ENCODE measurements around the gene COMP.
"Not testable (repeated sequence)": the region's sequence is repeated elsewhere in the genome, so short reads cannot be mapped to it uniquely, and the experiment has no call there.

COMP gene

DNA sequence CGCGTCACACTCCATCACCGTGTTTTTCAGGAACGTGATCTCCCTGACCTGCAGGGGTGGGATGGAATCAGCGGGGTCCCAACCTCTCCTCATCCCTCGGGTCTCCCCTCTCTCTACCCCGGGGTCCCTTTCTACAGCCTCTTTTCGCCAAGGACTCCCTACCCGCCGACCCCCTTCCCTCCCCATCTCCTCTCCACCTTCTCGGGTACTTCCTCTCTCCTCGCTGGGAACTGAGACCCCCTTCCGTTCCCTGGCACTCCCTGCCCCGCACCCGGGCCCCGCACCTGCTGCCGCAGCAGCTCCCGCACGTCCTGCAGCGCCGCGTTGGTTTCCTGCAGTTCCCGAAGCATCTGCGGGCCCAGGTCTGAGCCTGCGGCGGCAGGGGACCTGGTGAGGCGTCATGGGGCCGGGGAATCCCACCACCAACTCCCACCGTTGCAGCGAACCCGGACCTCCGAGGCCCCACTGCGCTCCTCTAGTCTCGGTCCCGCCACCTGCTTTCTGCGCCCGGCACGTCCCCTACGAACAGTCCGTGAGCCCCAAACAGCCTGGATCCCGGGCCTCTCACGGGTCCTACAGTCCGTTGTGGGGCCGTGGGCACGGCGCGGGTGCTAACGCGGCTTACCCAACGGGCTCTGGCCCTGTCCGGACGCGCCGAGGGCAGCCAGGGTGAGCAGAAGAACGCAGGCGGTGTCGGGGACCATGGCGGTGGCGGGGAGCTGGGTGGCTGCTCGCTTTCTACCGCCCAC is at the start of gene COMP:
Gene COMP (minus strand): TSS at position 740 of the 749 bp plus-strand sequence. CDS start 36 bp downstream, at position 704.
- DNase-seq: no peak

- DNase-seq: no peak
Observed at GRCh38 chr19:18840288-18841267, 49.5 kb upstream of the COMP start.

GRCh38 chr19:18839465-18840287 is 48.6 kb upstream of the COMP start:
- DNase-seq: no peak

GRCh38 chr19:18834644-18834984 is 43.5 kb upstream of the COMP start:
- no peak for DNase-seq

DNA sequence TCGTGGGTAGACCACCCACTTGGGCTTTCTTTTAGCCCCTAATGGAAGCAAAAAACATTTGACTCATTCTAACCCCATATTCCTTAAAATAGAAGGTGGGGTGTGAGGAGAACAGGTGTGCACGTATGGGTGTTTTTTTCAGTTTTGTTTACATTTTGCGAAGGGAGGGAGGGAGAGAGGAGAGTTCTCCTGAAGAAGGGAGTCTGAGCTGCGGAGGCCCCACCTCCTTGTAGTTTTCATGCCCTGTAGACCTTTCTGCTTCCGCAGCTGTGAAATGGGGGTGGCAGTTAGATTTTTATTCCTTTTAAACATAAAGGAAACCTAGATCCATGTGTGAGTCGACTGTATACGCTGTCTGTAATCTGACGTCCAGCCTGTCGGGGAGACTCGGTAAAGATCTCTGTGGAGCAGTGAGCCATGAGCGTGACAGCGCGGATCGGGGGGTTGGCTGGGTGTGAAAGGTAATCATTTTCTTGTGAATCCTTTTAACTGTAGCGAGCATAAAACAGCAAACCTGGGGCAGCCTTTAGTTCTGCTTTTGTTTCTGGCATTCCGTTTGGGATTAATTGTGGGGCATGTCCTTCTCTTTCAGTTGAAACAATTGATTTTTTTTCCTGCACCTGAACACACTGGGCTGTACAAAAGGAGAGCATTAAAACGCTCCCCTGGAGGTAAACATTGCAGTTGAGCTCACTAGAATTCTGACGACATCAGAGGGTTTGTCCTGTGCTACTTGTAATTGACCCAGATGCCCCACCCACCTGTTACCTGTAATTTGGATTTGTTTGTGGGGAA is 42.9 kb upstream of the COMP start:
- DNase-seq: no peak

DNA sequence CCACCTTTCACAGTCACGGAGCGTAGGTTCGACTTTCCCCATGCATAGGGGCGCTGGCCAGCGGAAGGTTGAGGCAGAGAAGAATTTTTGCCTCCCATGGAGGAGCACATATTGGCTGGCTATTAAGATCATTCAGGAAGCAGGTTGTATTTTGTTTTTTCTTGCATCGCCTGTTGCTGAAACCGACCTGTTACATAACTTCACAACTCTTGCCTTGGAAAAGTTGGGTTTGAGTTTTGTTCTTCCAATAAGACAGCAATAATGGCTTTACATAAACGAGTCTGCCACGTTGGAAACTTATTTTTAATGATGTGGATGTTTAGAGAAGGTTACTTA is 42.0 kb upstream of the COMP start:
- DNase-seq: no peak

GRCh38 chr19:18832306-18833140 is 41.4 kb upstream of the COMP start:
- peak; percentile 57 for DNase-seq

DNA sequence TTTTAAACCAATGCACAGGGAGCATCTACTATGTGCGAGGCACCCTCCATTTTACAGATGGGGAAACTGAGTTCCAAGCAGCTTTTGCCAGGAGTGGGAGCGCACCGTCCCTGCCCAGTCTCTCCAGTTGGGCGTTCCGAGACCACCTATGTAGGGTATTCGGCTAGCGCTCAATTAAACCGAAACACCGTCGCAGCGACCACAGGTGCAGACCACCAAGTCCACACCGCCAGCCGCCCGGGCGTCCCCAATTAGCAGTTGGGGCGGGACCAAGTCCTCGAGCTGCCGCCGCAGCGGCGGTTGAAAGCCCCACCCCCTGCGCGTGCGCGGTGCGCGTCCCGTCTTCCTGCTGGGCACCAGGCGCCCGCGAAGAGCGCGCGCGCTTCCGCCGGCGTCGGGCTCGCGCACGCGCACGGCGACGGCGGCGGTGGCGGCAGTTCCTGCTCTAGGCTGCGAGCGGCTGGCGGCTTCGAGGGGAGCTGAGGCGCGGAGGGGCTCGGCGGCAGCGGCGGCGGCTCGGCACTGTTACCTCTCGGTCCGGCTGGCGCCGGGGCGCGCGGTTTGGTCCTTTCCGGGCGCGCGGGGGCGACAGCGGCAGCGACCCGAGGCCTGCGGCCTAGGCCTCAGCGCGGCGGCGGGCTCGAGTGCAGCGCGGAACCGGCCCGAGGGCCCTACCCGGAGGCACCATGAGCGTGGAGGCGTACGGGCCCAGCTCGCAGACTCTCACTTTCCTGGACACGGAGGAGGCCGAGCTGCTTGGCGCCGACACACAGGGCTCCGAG is 40.6 kb upstream of the COMP start, which contains the start of gene UPF1:
Gene UPF1 (plus strand): TSS at position 436 of the 782 bp plus-strand sequence. CDS start 251 bp downstream, at position 687.
- peak; percentile 97 for DNase-seq

DNA sequence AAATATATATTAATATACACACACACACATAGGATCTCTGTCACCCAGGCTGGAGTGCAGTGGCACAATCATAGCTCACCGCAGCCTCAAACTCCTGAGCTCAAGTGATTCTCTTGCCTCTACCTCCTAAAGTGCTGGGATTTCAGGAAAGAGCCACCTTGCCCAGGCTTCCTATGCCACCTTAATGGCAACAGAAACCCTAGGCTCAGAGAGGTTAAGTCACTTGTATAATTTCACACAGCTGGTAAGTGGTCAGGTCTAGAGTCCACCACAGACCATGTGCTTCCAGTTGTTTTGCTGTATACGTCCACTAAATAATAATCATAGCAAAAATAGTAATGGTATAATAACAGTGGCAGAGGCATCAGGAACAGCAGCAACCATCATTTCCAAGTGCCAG is 39.4 kb upstream of the COMP start:
- DNase-seq: no peak

DNA sequence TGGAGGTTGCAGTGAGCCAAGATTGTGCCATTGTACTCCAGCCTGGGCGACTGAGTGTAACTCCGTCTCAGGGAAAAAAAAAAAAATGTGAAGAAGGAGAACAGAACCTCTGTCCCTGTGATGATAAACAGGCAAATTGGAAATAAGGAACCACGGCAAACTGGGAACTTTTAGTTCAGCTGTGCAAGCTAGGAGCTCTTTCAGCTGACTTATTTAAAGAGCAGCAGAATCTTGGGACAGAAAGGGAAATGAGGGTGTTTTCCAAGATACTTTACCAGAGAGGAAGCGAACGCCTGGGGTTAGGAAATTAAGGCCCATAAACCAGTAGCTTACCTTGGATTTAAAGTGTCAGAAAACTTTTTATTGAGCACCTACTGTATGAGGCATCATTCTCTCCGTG is 37.7 kb upstream of the COMP start:
- DNase-seq: no peak

DNA sequence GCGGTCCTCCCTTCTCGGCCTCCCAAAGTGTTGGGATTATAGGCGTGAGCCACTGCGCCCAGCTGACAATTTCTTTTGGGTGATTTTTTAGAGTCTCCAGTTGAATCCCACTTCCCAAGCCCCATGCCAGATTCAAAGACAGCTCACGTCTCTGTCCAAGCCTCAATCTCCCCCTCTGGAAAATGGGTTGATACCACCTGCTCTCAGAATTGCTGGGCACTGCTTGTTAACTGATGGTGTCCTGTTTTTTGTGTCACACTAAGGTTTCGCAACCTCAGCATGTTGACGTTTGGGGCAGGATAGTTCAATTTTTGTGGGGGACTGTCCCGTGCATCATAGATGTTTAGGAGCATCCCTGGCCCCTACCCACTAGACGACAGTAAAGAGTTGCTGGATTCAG is 26.5 kb upstream of the COMP start:
- no peak for DNase-seq

DNA sequence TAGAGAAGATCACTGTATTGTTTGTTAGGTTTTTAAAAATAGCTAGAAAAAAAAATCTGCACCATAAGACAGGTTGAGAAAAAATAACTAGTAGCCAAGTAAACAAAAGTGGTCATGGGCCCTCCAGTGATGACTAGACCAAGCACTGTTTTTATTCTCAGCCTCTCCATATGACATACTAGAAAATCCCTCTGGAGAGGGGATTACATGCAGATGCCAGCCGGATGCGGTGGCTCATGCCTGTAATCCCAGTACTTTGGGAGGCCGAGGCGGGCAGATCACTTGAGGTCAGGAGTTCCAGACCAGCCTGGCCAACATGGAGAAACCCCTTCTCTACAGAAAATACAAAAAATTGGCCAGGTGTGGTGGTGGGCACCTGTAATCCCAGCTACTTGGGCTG is 25.5 kb upstream of the COMP start:
- DNase-seq: not testable (repeated sequence)

DNA sequence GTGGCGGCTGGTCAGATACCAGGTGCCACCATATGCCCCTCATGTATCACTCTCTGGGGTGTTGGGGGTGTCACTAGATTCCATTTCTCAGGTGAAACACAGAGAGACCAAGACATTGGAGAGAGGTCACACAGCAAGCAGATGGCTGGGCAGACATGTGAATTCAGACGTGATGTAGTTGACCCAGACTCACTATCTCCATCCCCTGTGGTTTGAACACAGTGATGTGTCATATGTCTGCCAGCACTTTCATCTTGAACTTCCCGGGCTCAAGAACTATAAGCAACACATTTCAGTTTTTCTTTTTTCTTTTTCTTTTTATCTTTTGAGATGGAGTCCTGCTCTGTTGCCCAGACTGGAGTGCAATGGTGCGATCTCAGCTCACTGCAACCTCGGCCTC is 24.6 kb upstream of the COMP start:
- no peak for DNase-seq

DNA sequence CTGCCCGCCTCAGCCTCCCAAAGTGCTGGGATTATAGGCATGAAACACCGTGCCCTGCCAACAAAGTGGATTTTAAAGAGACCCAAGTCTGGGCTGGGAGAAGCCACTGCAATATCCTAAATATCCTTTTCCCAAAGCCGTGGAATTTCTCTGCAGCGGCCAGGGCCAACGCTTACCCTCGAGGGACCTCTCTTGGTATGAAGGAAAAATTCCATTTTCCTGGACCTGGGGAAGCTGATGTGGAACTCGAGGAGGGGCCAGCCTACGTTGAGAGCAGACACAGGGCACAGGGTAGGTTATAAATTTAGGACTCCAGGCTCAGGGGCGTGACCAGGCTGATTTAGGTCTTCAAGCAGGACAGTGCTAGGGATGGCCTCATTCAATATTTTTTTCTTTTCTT is 23.0 kb upstream of the COMP start:
- no peak for DNase-seq

DNA sequence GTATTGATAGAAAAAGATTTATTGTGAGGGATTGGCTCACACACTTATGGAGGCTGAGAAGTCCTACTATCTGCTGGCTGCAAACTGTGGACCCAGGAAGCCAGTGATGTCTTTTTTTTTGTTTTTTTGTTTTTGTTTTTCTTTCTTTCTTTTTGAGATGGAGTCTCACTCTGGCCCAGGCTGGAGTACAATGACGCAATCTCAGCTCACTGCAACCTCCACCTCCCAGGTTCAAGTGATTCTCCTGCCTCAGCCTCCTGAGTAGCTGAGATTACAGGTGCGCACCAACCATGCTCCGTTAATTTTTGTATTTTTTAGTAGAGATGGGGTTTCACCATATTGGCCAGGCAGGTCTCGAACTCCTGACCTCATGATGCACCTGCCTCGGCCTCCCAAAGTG is 20.5 kb upstream of the COMP start:
- not testable (repeated sequence) for DNase-seq

DNA sequence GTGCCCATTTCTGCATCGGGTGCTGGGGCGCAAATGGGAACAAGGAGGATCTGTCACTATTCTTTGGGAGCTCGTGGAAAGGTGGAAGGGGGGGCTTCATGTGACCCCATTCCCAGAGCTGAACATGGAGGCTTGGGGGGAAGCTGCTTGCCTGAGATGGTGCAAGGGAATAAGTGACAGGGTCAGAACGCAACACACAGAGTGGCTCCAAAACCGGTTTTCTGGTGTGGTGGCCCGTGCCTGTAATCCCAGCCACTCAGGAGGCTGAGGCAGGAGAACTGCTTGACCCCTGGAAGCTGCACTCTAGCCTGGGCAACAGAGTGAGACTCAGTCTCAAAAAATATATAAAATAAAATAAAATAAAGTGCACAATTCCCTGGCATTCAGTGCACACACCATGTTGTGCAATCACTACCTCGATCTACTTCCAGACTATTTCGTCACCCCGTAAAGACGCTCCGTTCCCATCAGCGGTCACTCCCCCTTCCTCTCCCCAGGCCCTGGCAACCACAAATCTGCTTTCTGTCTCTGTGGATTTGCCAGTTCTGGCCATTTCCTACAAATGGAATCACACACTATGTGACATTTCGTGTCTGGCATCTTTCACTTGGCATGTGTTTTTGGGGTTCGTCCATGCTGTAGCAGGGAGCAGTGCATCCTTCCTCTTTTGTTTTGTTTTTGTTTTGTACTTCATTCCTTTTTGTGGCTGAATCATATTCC is 18.2 kb upstream of the COMP start:
- peak; percentile 46 for DNase-seq

GRCh38 chr19:18807861-18808331 is 16.8 kb upstream of the COMP start:
- DNase-seq: no peak

- no peak for DNase-seq
Observed at GRCh38 chr19:18804643-18805042, 13.5 kb upstream of the COMP start.

GRCh38 chr19:18804139-18804601 is 13.1 kb upstream of the COMP start:
- DNase-seq: no peak
